K562 (cell line): ENCODE results near the gene KRTAP8-1. TPM values are rescaled to one million over a fixed set of nuclear protein-coding genes. Genes with fewer than 3 reads are reported as not detected.

ENCODE experiments used
- ATAC-seq: fragments of 200-7000 bp; cut with Tn5 transposase; 3 replicates; pipeline ENCODE4 v1.9.1; 2020; ENCODE audit warnings: moderate library complexity
- BruUV-seq: library from RNA; stranded (reverse); fragments of 400-500 nt; replicated peaks from 2 replicates; lab custom pipeline; 2021; lab: Mats Ljungman, UMichigan
- CTCF ChIA-PET: fragments of 300-600 bp; formaldehyde crosslinking; extraction: SDS; loops from one replicate; lab custom pipeline; 2021; ENCODE audit warnings: low intra/inter-chr PET ratio; lab: Yijun Ruan, JAX
- POLR2A ChIA-PET: fragments of 300-600, 350-650 bp; sonication (Branson Sonifier 250); formaldehyde crosslinking; extraction: SDS; loops from one replicate; lab custom pipeline; 2021; ENCODE audit warnings: antibody characterized with exemption, inconsistent platforms; lab: Yijun Ruan, JAX
- DNase-seq, 4 experiments: peaks; one replicate each; pipeline versions ENCODE4 v3.0.0 to v3.0.0-alpha.2; 2011 to 2018; ENCODE audit warnings: low spot score in 3 of 4, mixed read lengths in 3 of 4; ENCODE audit errors: extremely low read depth in 1 of 4
- FAIRE-seq: peaks from 2 replicates; lab custom pipeline; 2011; peaks lifted over from hg19 to GRCh38; lab: Jason Lieb, UNC
- H2AFZ ChIP-seq: 2 replicates; pipeline ENCODE4 v1.6.0; 2011; ENCODE audit warnings: low read depth, low read length, control low read depth, inconsistent platforms
- H3K27ac ChIP-seq: fragments of 200-600 bp; 3 replicates; pipeline ENCODE4 v1.8.0; 2011; ENCODE audit warnings: low read depth, mild to moderate bottlenecking, control low read depth, inconsistent platforms, low read length, moderate library complexity, mixed read lengths; ENCODE audit errors: extremely low read depth
- H3K27me3 ChIP-seq, 2 experiments: fragments of 300-600 bp in 1 of 2; 2 replicates in 1 of 2; 3 replicates in 1 of 2; pipeline versions ENCODE4 v1.6.0 to v1.8.0; 2011; ENCODE audit warnings: inconsistent platforms in 2 of 2, low read length in 2 of 2, mild to moderate bottlenecking in 1 of 2, mixed read lengths in 1 of 2, moderate library complexity in 1 of 2; ENCODE audit not compliant: control insufficient read depth in 2 of 2, insufficient read depth in 2 of 2
- H3K36me3 ChIP-seq: fragments of 300-600 bp; 3 replicates; pipeline ENCODE4 v1.8.0; 2011; ENCODE audit warnings: mild to moderate bottlenecking, low read length, inconsistent platforms; ENCODE audit not compliant: control insufficient read depth, insufficient read depth
- H3K4me1 ChIP-seq, 2 experiments: fragments of 200-600 bp in 1 of 2; replicated peaks in 1 of 2; 2 replicates in 1 of 2; 3 replicates in 1 of 2; pipeline versions ENCODE4 v1.5.1 to v1.8.0; 2011; ENCODE audit warnings: inconsistent platforms in 2 of 2, low read length in 2 of 2, mild to moderate bottlenecking in 1 of 2, mixed read lengths in 1 of 2, moderate library complexity in 1 of 2; ENCODE audit not compliant: control insufficient read depth in 2 of 2, insufficient read depth in 2 of 2
- H3K4me2 ChIP-seq: 2 replicates; pipeline ENCODE4 v1.6.1; 2011; ENCODE audit warnings: low read length, control low read depth, inconsistent platforms, mixed read lengths; ENCODE audit not compliant: insufficient read depth
- H3K4me3 ChIP-seq: fragments of 200-600 bp; sonication (generic), shearing (Covaris generic); 2 replicates; pipeline ENCODE4 v1.5.1; 2016; ENCODE audit warnings: control low read depth, inconsistent platforms
- H3K79me2 ChIP-seq: fragments of 200-600 bp; 3 replicates; pipeline ENCODE4 v1.8.0; 2011; ENCODE audit warnings: low read length, inconsistent platforms; ENCODE audit not compliant: control insufficient read depth, insufficient read depth
- H3K9ac ChIP-seq, 2 experiments: 2 replicates each; pipeline versions ENCODE4 v1.6.0 to v1.6.1; 2011; ENCODE audit warnings: low read depth in 2 of 2, low read length in 2 of 2, control low read depth in 1 of 2, inconsistent platforms in 1 of 2, mild to moderate bottlenecking in 1 of 2, mixed read lengths in 1 of 2; ENCODE audit not compliant: insufficient read depth in 1 of 2
- H3K9me1 ChIP-seq: one replicate; pipeline ENCODE4 v1.6.0; 2011; ENCODE audit warnings: inconsistent platforms, mild to moderate bottlenecking, low read length, moderate library complexity; ENCODE audit not compliant: control insufficient read depth, insufficient read depth
- H3K9me3 ChIP-seq: replicated peaks from 2 replicates; pipeline ENCODE4 v1.5.1; 2011; ENCODE audit warnings: low read depth, low read length, inconsistent platforms; ENCODE audit not compliant: control insufficient read depth, insufficient read depth
- H4K20me1 ChIP-seq: replicated peaks from 2 replicates; pipeline ENCODE4 v1.6.1; 2011; ENCODE audit warnings: low read length, inconsistent platforms, mixed read lengths; ENCODE audit not compliant: control insufficient read depth, insufficient read depth
- ASH1L ChIP-seq: fragments of 450-650 bp; IDR thresholded peaks from 2 replicates; pipeline ENCODE4 v1.6.1; 2018; ENCODE audit warnings: borderline replicate concordance, mild to moderate bottlenecking, low read depth; ENCODE audit not compliant: partially characterized antibody
- GATAD2A ChIP-seq: fragments of 450-650 bp; IDR thresholded peaks from 2 replicates; pipeline ENCODE4 v1.6.1; 2017
- SMARCE1 ChIP-seq: fragments of 450-650 bp; IDR thresholded peaks from 2 replicates; pipeline ENCODE4 v1.7.1; 2016; ENCODE audit warnings: mild to moderate bottlenecking
- SRSF9 ChIP-seq: fragments of 200-400 bp; formaldehyde crosslinking; IDR thresholded peaks from 2 replicates; pipeline ENCODE4 v1.6.1; 2017; ENCODE audit warnings: low read depth, low read length, borderline replicate concordance
- SUPT5H ChIP-seq: fragments of 450-650 bp; IDR thresholded peaks from 2 replicates; pipeline ENCODE4 v1.6.1; 2016
- TCF7L2 ChIP-seq: fragments of 150-350 bp; IDR thresholded peaks from 2 replicates; pipeline ENCODE4 v1.6.1; 2016; ENCODE audit warnings: low read depth, mild to moderate bottlenecking, low read length, moderate library complexity
- ZBTB43 ChIP-seq: sonication (generic); formaldehyde crosslinking; IDR thresholded peaks from 2 replicates; pipeline ENCODE4 v1.8.0; 2023; ENCODE audit warnings: mild to moderate bottlenecking, missing genetic modification reagents
- ZC3H11A ChIP-seq: IDR thresholded peaks from 2 replicates; pipeline ENCODE4 v1.6.1; 2012; ENCODE audit warnings: low read depth, low read length, improper control_type of control experiment
- ZNF12 ChIP-seq: sonication (generic); formaldehyde crosslinking; IDR thresholded peaks from 2 replicates; pipeline ENCODE4 v1.4.0; 2020; ENCODE audit warnings: mild to moderate bottlenecking, missing genetic modification reagents
- ZNF449 ChIP-seq: fragments of 250-450 bp; sonication (Bioruptor Pico); IDR thresholded peaks from 2 replicates; pipeline ENCODE4 v1.8.0; 2022; ENCODE audit warnings: moderate library complexity, mild to moderate bottlenecking, inconsistent platforms
- ZNF76 ChIP-seq: fragments of 250-450 bp; sonication (Bioruptor Pico); IDR thresholded peaks from 2 replicates; pipeline ENCODE4 v1.4.0; 2020; ENCODE audit warnings: mild to moderate bottlenecking, moderate library complexity, borderline replicate concordance
- in situ Hi-C: fragments of 300-500 bp; cut with MboI; formaldehyde crosslinking; loops from 4 replicates; pipeline ENCODE4 v1.15.0; 2018; ENCODE audit warnings: inconsistent platforms, mixed read lengths
- intact Hi-C: fragments of 100-400 bp; cut with micrococcal nuclease; formaldehyde crosslinking; loops from 2 replicates; pipeline ENCODE4 v1.14.2; 2022
- polyA plus RNA-seq, 8 experiments: library from polyadenylated mRNA; depleted of rRNA in 4 of 8; stranded (reverse) in 5 of 8; unstranded in 3 of 8; fragments of >200 nt; fragmentation: Nextera tagmentation in 2 of 8; fragmentation: Illumina TruSeq in 1 of 8; extraction: Ambion mirVana in 2 of 8; extraction: Trizol in 1 of 8; gene quantifications; 2 replicates each; pipeline versions ENCODE4 v1.2.1 to v1.2.3, GENCODE V29; 2011 to 2014; ENCODE audit warnings: inconsistent platforms in 1 of 8, missing spikeins in 1 of 8
- total RNA-seq, 7 experiments: library from RNA; depleted of rRNA in 6 of 7; stranded (reverse); fragments of >200 nt in 6 of 7; fragmentation: Illumina TruSeq in 2 of 7; extraction: Trizol in 2 of 7; gene quantifications; 2 replicates each; pipeline versions ENCODE4 v1.2.1 to v1.2.3, GENCODE V29; 2011 to 2021; ENCODE audit warnings: low replicate concordance in 1 of 7

Gene KRTAP8-1
- total and polyA plus RNA-seq, 9 of the 15 experiments (the other 6 are each of a cell fraction or from before 2014, with no cell fraction given): not detected

GRCh38 chr21:30842990-30843389, 29.9 kb upstream of the KRTAP8-1 start:
- no peaks in the 10 kb centered on the region for H4K20me1 ChIP-seq
- no peak for FAIRE-seq
- H3K27me3 ChIP-seq: no peaks in the 10 kb centered on the region
- ATAC-seq: no peak
- no peaks in the 10 kb centered on the region for H3K4me1 ChIP-seq
- POLR2A ChIA-PET: no interaction called here
- H3K36me3 ChIP-seq: no peaks in the 10 kb centered on the region
- H3K9me1 ChIP-seq: no peaks in the 10 kb centered on the region
- BruUV-seq: no TSS peak
- H2AFZ ChIP-seq: no peak overlapping the region
- no peak overlapping the region for H3K4me3 ChIP-seq
- no peak overlapping the region for H3K27ac ChIP-seq
- no peaks in the 10 kb centered on the region for H3K79me2 ChIP-seq
- in situ Hi-C loops: no loop called here
- no peak overlapping the region for H3K4me2 ChIP-seq
- no peak for DNase-seq
- TF ChIP-seq ZC3H11A (no peak), GATAD2A (no peak), ZBTB43 (no peak), ZNF12 (CRISPR knock-in tag) (no peak), ASH1L (no peak), SRSF9 (no peak), TCF7L2 (no peak), ZNF76 (no peak), SMARCE1 (no peak), ZNF449 (CRISPR knock-in tag) (no peak), SUPT5H (no peak)
- no peaks in the 10 kb centered on the region for H3K9me3 ChIP-seq
- intact Hi-C loops: no loop called here
- CTCF ChIA-PET: no interaction called here
- no peak overlapping the region for H3K9ac ChIP-seq
